Measurements from ENCODE around the gene SOD1. TPM values are rescaled to one million over a fixed set of nuclear protein-coding genes. Genes with fewer than 3 reads are reported as not detected.

Gene SOD1
- total and polyA plus RNA-seq, 4 experiments from 2014 or later, result 178 to 756 (median 397) TPM

DNA sequence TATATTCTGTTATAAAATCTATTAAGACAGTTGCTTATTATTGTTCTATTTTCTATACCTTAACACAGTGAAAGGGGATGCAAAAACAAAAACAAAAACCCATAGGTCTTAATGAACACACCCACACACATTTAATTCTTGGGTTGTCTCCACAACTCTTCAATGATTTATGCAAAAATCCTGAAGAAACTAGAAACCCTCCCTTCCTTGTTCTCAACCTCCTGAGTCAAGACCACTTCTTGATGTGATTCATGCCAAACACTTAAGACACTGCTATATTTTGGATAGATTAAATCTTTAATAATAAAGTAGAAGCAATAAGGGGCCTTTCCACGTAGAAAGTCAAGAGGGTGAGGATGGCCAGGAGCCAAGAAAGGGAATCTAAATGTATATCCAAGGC lies 49.0 kb downstream of the SOD1 start:
- Mint-ChIP-seq H3K36me3 (peaks cover 6 to 9% of the 10 kb centered on the region in 2 donors), H3K4me1 (peaks cover 53 to 72% (median 61%) of the 10 kb centered on the region in 4 donors), H3K27me3 (no peaks in the 10 kb centered on the region), H3K27ac (peak overlapping the region in 2 of 7 donors; percentile 47 to 51), H3K4me3 (no peak overlapping the region), H3K9me3 (no peaks in the 10 kb centered on the region)
- H3K9me3 ChIP-seq (ENCODE audit: control insufficient read depth in 1 of 2, low read length in 2 of 2), result no peaks in the 10 kb centered on the region
- ChIA-PET CTCF (ENCODE audit: partially characterized antibody) (no interaction called here), POLR2A (ENCODE audit: partially characterized antibody) (interaction anchor here (0.7 kb wide), 1 partner anchor 24 kb away, joined by 4 read pairs; the partner anchor contains the start of gene SCAF4)
- intact Hi-C loops (cut with micrococcal nuclease), result loop anchor here (2.0 kb wide), 1 partner anchor 14 kb away; no protein-coding TSS in a partner anchor
- no peak overlapping the region for H3K4me3 ChIP-seq (ENCODE audit: low read length in 2 of 2)
- H3K4me1 ChIP-seq (ENCODE audit: insufficient read depth, low read length), result peaks cover 66% of the 10 kb centered on the region
- DNase-seq, result no peak
- no peaks in the 10 kb centered on the region for H3K36me3 ChIP-seq (ENCODE audit: insufficient read depth, low read length)
- H3K27me3 ChIP-seq (ENCODE audit: insufficient read depth, low read length), result no peaks in the 10 kb centered on the region
- H3K27ac ChIP-seq (ENCODE audit: low read depth, low read length), result no peak overlapping the region

DNA sequence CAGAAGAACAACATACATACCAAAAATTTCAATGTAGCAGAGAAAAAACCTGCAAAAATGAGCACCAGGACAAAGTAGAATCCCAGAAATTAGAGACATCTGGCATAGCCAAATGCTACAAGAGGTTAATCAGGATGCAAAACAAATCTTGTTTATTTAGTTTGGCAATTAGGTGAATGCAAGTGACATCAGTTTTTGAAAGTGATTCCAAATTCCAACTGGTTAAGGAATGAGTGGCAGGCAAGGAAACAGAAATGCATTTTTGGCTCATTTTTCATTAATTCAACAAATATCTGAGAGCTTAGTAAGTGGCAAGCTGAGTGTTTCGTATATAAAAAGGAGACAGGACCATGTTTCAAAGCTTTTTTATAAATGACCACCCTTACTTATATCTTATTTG lies 51.1 kb downstream of the SOD1 start:
- H3K9me3 ChIP-seq (ENCODE audit: control insufficient read depth in 1 of 2, low read length in 2 of 2), result no peaks in the 10 kb centered on the region
- H3K4me3 ChIP-seq (ENCODE audit: low read length in 2 of 2), result no peak overlapping the region
- ChIA-PET CTCF (ENCODE audit: partially characterized antibody) (no interaction called here), POLR2A (ENCODE audit: partially characterized antibody) (no interaction called here)
- H3K36me3 ChIP-seq (ENCODE audit: insufficient read depth, low read length), result no peaks in the 10 kb centered on the region
- Mint-ChIP-seq H3K27ac (peak overlapping the region in 5 of 7 donors; percentile 3 to 68 (median 21)), H3K27me3 (no peaks in the 10 kb centered on the region), H3K4me3 (peak overlapping the region in 4 of 8 donors; percentile 17 to 52 (median 30)), H3K4me1 (peaks cover 68 to 89% (median 78%) of the 10 kb centered on the region in 4 donors), H3K9me3 (no peaks in the 10 kb centered on the region), H3K36me3 (peaks cover 0 to 4% of the 10 kb centered on the region in 2 donors)
- intact Hi-C loops (cut with micrococcal nuclease), result no loop called here
- H3K4me1 ChIP-seq (ENCODE audit: insufficient read depth, low read length), result peaks cover 85% of the 10 kb centered on the region
- no peak for DNase-seq
- H3K27ac ChIP-seq (ENCODE audit: low read depth, low read length), result no peak overlapping the region
- no peaks in the 10 kb centered on the region for H3K27me3 ChIP-seq (ENCODE audit: insufficient read depth, low read length)

DNA sequence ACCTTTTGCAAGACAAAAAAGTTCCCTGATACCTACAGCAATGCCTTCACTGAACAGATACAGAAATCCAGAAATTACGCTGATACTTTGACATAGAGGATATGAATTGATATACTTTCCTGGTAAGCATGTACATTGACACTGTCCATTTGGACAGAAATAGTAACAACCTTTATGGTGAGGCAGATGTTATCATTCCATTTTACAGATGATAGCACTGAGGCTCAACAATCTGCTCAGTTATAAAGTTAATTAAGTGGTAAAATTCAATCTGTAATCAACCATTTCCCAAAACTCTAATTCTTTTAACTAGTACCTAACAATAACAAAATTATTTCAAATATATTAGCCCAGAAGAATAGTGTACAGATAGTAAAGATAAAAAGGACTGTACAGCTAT lies 51.8 kb downstream of the SOD1 start:
- H3K9me3 Mint-ChIP-seq, result no peaks in the 10 kb centered on the region
- no peaks in the 10 kb centered on the region for H3K27me3 ChIP-seq (ENCODE audit: insufficient read depth, low read length)
- peaks cover 93% of the 10 kb centered on the region for H3K4me1 ChIP-seq (ENCODE audit: insufficient read depth, low read length)
- no peak overlapping the region for H3K27ac Mint-ChIP-seq
- H3K36me3 Mint-ChIP-seq, result peaks cover 0 to 2% of the 10 kb centered on the region in 2 donors
- H3K4me1 Mint-ChIP-seq, result peaks cover 73 to 93% (median 83%) of the 10 kb centered on the region in 4 donors
- no peaks in the 10 kb centered on the region for H3K27me3 Mint-ChIP-seq
- intact Hi-C loops (cut with micrococcal nuclease), result no loop called here
- no peak overlapping the region for H3K4me3 ChIP-seq (ENCODE audit: low read length in 2 of 2)
- H3K4me3 Mint-ChIP-seq, result peak overlapping the region in 1 of 8 donors; percentile 37
- ChIA-PET POLR2A (ENCODE audit: partially characterized antibody) (no interaction called here), CTCF (ENCODE audit: partially characterized antibody) (no interaction called here)
- DNase-seq, result no peak
- H3K27ac ChIP-seq (ENCODE audit: low read depth, low read length), result no peak overlapping the region
- no peaks in the 10 kb centered on the region for H3K36me3 ChIP-seq (ENCODE audit: insufficient read depth, low read length)
- no peaks in the 10 kb centered on the region for H3K9me3 ChIP-seq (ENCODE audit: control insufficient read depth in 1 of 2, low read length in 2 of 2)

DNA sequence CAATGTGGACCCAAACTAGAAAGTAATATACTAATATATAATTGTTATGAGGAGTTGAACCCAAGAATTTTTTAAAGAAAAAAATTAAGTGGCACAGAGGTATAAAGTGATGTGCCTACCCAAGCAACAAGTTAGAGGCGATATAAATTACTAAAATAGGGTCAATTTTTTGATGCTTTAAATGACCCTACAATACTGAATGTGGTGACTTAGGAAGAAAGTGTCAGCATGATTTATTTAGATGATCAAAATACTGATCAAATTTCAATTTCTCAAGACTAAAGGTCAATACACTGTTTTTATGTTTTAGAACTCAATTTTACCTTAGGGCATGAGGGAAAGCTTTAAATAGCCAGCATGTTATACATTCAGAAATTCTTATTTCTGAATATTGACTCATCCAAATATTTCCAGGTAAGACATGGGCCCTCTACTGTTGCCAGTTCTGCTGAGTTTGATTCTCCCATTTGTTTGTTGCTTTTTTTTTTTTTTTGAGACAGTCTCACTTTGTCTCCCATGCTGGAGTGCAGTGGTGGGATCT lies 52.3 kb downstream of the SOD1 start:
- H3K9me3 Mint-ChIP-seq, result no peaks in the 10 kb centered on the region
- CTCF ChIA-PET (ENCODE audit: partially characterized antibody), result no interaction called here
- H3K4me3 Mint-ChIP-seq, result peak overlapping the region in 1 of 8 donors; percentile 43
- H3K36me3 Mint-ChIP-seq, result no peaks in the 10 kb centered on the region
- H3K27me3 Mint-ChIP-seq, result no peaks in the 10 kb centered on the region
- Histone ChIP-seq H3K27me3 (ENCODE audit: insufficient read depth, low read length) (no peaks in the 10 kb centered on the region), H3K4me1 (ENCODE audit: insufficient read depth, low read length) (peaks cover 94% of the 10 kb centered on the region), H3K4me3 (ENCODE audit: low read length in 2 of 2) (no peak overlapping the region), H3K36me3 (ENCODE audit: insufficient read depth, low read length) (no peaks in the 10 kb centered on the region), H3K9me3 (ENCODE audit: control insufficient read depth in 1 of 2, low read length in 2 of 2) (no peaks in the 10 kb centered on the region), H3K27ac (ENCODE audit: low read depth, low read length) (no peak overlapping the region)
- H3K27ac Mint-ChIP-seq, result peak overlapping the region in 4 of 7 donors; percentile 3 to 47 (median 21)
- peaks cover 73 to 93% (median 84%) of the 10 kb centered on the region in 4 donors for H3K4me1 Mint-ChIP-seq
- POLR2A ChIA-PET (ENCODE audit: partially characterized antibody), result no interaction called here
- no peak for DNase-seq
- intact Hi-C loops (cut with micrococcal nuclease), result no loop called here

DNA sequence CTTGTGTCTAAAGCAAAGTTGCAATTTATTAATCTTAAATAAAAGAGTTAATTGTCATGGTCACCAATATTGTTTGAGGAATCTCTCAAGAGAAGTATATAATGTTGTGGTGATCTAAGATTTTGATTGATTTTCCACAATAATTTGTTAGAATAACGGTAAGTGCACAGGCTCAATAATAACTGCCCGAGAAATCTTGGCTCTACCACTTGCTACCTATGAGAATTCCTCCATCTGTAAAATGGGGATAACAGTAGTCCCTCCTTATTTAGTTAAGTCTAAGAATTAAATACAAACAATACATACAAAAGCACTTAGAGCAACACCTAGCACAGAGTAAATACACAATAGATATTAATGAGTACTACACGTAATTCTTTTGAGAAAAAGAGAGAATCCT lies 53.6 kb downstream of the SOD1 start:
- no peaks in the 10 kb centered on the region for H3K27me3 Mint-ChIP-seq
- Histone ChIP-seq H3K36me3 (ENCODE audit: insufficient read depth, low read length) (no peaks in the 10 kb centered on the region), H3K4me3 (ENCODE audit: low read length in 2 of 2) (no peak overlapping the region), H3K9me3 (ENCODE audit: control insufficient read depth in 1 of 2, low read length in 2 of 2) (no peaks in the 10 kb centered on the region), H3K4me1 (ENCODE audit: insufficient read depth, low read length) (peaks cover 87% of the 10 kb centered on the region), H3K27ac (ENCODE audit: low read depth, low read length) (no peak overlapping the region), H3K27me3 (ENCODE audit: insufficient read depth, low read length) (no peaks in the 10 kb centered on the region)
- POLR2A ChIA-PET (ENCODE audit: partially characterized antibody), result no interaction called here
- no peaks in the 10 kb centered on the region for H3K36me3 Mint-ChIP-seq
- CTCF ChIA-PET (ENCODE audit: partially characterized antibody), result no interaction called here
- intact Hi-C loops (cut with micrococcal nuclease), result no loop called here
- peak overlapping the region in 1 of 8 donors; percentile 39 for H3K4me3 Mint-ChIP-seq
- peaks cover 70 to 89% (median 80%) of the 10 kb centered on the region in 4 donors for H3K4me1 Mint-ChIP-seq
- H3K27ac Mint-ChIP-seq, result no peak overlapping the region
- no peak for DNase-seq
- no peaks in the 10 kb centered on the region for H3K9me3 Mint-ChIP-seq

DNA sequence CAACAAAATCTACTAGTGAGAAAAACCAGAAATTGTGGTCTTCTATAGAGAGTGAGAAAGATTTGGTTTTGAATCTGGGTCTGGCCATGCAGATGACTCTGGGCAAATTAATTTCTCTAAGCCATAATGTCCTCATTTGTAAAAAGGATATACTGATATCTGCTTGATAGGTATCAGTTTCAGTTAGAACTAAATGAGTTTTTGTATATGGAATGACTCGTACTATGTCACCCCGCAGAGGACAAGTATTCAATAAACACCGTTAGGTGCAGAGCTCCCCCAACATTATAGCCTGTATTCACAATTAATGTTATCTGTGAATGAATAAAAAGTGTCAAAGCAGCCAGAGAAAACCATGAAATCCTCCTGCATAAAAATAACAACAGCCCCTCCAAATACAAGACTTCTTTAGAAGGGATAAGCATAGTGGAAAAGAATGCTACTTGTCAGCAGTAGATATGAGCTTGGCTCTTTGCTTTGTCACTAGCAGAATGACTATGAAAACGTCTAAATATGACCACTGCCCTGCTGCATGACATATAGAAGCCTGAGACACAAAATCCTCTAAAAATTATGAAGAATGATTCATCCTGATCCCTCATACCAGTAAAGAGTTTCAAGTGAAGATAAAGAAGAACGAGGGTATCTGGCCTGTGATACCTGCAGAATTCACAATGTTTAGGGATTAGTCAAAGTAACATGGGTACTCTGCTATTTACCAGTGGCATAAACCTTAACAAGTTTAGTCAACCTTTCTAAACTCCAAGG lies 54.7 kb downstream of the SOD1 start:
- Mint-ChIP-seq H3K4me3 (peak overlapping the region in 6 of 8 donors; percentile 9 to 81 (median 30)), H3K27ac (peak overlapping the region in 5 of 7 donors; percentile 29 to 69 (median 42)), H3K4me1 (peaks cover 69 to 93% (median 79%) of the 10 kb centered on the region in 4 donors), H3K27me3 (no peaks in the 10 kb centered on the region), H3K36me3 (no peaks in the 10 kb centered on the region), H3K9me3 (no peaks in the 10 kb centered on the region)
- no peaks in the 10 kb centered on the region for H3K27me3 ChIP-seq (ENCODE audit: insufficient read depth, low read length)
- H3K4me3 ChIP-seq (ENCODE audit: low read length in 2 of 2), result no peak overlapping the region
- H3K9me3 ChIP-seq (ENCODE audit: control insufficient read depth in 1 of 2, low read length in 2 of 2), result no peaks in the 10 kb centered on the region
- no peak for DNase-seq
- H3K27ac ChIP-seq (ENCODE audit: low read depth, low read length), result no peak overlapping the region
- ChIA-PET POLR2A (ENCODE audit: partially characterized antibody) (no interaction called here), CTCF (ENCODE audit: partially characterized antibody) (no interaction called here)
- H3K36me3 ChIP-seq (ENCODE audit: insufficient read depth, low read length), result no peaks in the 10 kb centered on the region
- intact Hi-C loops (cut with micrococcal nuclease), result no loop called here
- H3K4me1 ChIP-seq (ENCODE audit: insufficient read depth, low read length), result peaks cover 85% of the 10 kb centered on the region

DNA sequence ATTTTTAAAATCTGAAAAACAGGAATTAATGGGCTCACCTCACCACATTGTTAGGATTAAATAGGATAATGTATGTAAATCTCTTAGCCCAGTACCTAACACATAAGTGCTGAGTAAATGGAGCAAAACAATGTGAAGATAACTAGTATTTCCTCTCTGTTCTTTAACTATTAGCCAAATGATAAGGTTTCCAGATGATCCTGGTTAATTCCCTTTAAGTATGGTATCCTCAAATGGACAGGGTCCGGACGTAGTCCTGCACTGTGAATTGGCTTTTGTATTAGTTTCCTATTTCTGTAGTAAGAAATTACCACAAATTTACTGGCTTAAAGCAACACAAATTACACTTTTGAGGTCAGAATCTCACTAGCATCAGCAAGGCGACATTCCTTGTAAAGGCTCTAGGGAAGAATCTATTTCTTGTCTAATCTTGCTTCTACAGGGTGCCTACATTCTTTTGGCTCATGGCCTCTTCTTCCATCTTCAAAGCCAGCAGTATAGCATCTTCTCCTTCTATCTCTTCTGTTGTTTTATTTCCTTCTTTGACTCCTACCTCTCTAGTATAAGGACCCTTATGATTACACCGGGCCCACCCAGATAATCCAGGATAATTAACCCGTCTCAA lies 55.4 kb downstream of the SOD1 start:
- POLR2A ChIA-PET (ENCODE audit: partially characterized antibody), result no interaction called here
- H3K27ac Mint-ChIP-seq, result peak overlapping the region in 1 of 7 donors; percentile 29
- H3K4me1 ChIP-seq (ENCODE audit: insufficient read depth, low read length), result peaks cover 78% of the 10 kb centered on the region
- no peak overlapping the region for H3K27ac ChIP-seq (ENCODE audit: low read depth, low read length)
- no peak overlapping the region for H3K4me3 ChIP-seq (ENCODE audit: low read length in 2 of 2)
- H3K36me3 Mint-ChIP-seq, result peaks cover 0 to 2% of the 10 kb centered on the region in 2 donors
- peaks cover 65 to 91% (median 75%) of the 10 kb centered on the region in 4 donors for H3K4me1 Mint-ChIP-seq
- no peaks in the 10 kb centered on the region for H3K27me3 ChIP-seq (ENCODE audit: insufficient read depth, low read length)
- no peaks in the 10 kb centered on the region for H3K27me3 Mint-ChIP-seq
- no peaks in the 10 kb centered on the region for H3K36me3 ChIP-seq (ENCODE audit: insufficient read depth, low read length)
- no peak for DNase-seq
- H3K9me3 Mint-ChIP-seq, result no peaks in the 10 kb centered on the region
- peak overlapping the region in 6 of 8 donors; percentile 0 to 81 (median 30) for H3K4me3 Mint-ChIP-seq
- H3K9me3 ChIP-seq (ENCODE audit: control insufficient read depth in 1 of 2, low read length in 2 of 2), result no peaks in the 10 kb centered on the region
- intact Hi-C loops (cut with micrococcal nuclease), result no loop called here
- CTCF ChIA-PET (ENCODE audit: partially characterized antibody), result no interaction called here
